Hepatocyte (in vitro differentiated cells): Measurements from ENCODE around the gene EMC1. TPM values are rescaled to one million over a fixed set of nuclear protein-coding genes. Genes with fewer than 3 reads are reported as not detected.
"Not testable (repeated sequence)": the region's sequence is repeated elsewhere in the genome, so short reads cannot be mapped to it uniquely, and the experiment has no call there.

ENCODE experiments used
- DNase-seq: peaks from one replicate; pipeline ENCODE4 v3.0.0-alpha.2; 2016; ENCODE audit warnings: low spot score
- H2AFZ ChIP-seq: fragments of 200-600 bp; sonication (generic); 2 replicates; pipeline ENCODE4 v1.6.0; 2016; ENCODE audit warnings: antibody characterized with exemption, mild to moderate bottlenecking
- H3K27ac ChIP-seq: fragments of 200-600 bp; sonication (generic); 2 replicates; pipeline ENCODE4 v1.5.1; 2016; ENCODE audit warnings: mild to moderate bottlenecking
- H3K27me3 ChIP-seq: fragments of 200-600 bp; sonication (generic); 2 replicates; pipeline ENCODE4 v1.6.1; 2016
- H3K36me3 ChIP-seq: fragments of 200-600 bp; sonication (generic); replicated peaks from 2 replicates; pipeline ENCODE4 v1.5.1; 2016; ENCODE audit warnings: low read depth; ENCODE audit not compliant: insufficient read depth
- H3K4me1 ChIP-seq: fragments of 200-600 bp; sonication (generic); 2 replicates; pipeline ENCODE4 v1.5.1; 2016; ENCODE audit warnings: mild to moderate bottlenecking, moderate library complexity; ENCODE audit not compliant: insufficient read depth
- H3K4me2 ChIP-seq: fragments of 200-600 bp; sonication (generic); 2 replicates; pipeline ENCODE4 v1.6.0; 2016
- H3K4me3 ChIP-seq: fragments of 200-600 bp; sonication (generic); 2 replicates; pipeline ENCODE4 v1.5.1; 2016; ENCODE audit warnings: mild to moderate bottlenecking
- H3K79me2 ChIP-seq: fragments of 200-600 bp; sonication (generic); 2 replicates; pipeline ENCODE4 v1.6.0; 2017; ENCODE audit warnings: mild to moderate bottlenecking
- H3K9me2 ChIP-seq: fragments of 200-600 bp; sonication (generic); replicated peaks from 2 replicates; pipeline ENCODE4 v1.6.0; 2017; ENCODE audit warnings: mild to moderate bottlenecking; ENCODE audit not compliant: insufficient read depth
- H3K9me3 ChIP-seq: fragments of 200-600 bp; sonication (generic); 2 replicates; pipeline ENCODE4 v1.5.1; 2016; ENCODE audit warnings: low read depth, mild to moderate bottlenecking
- H4K20me1 ChIP-seq: fragments of 200-600 bp; sonication (generic); 2 replicates; pipeline ENCODE4 v1.6.0; 2016; ENCODE audit warnings: mild to moderate bottlenecking; ENCODE audit not compliant: insufficient read depth, poor library complexity, severe bottlenecking
- CTCF ChIP-seq: fragments of 200-600 bp; sonication (generic); IDR thresholded peaks from 2 replicates; pipeline ENCODE4 v1.5.1; 2016; ENCODE audit warnings: antibody characterized with exemption, mild to moderate bottlenecking; ENCODE audit not compliant: poor library complexity
- EZH2 ChIP-seq: fragments of 200-600 bp; sonication (generic); IDR thresholded peaks from 2 replicates; pipeline ENCODE4 v1.6.1; 2016; ENCODE audit warnings: antibody characterized with exemption, mild to moderate bottlenecking, borderline replicate concordance
- EZH2phosphoT487 ChIP-seq: fragments of 200-600 bp; sonication (generic); IDR thresholded peaks from one replicate; pipeline ENCODE4 v1.6.1; 2018; ENCODE audit warnings: antibody characterized with exemption, mild to moderate bottlenecking, low read depth, moderate library complexity; ENCODE audit not compliant: unreplicated experiment, severe bottlenecking
- WGBS: methylation state at CpG from one replicate; pipeline ENCODE4 v1.1.6; 2016; ENCODE audit warnings: low lambda C conversion rate; ENCODE audit errors: missing lambda C conversion rate; 5-methylcytosine and 5-hydroxymethylcytosine counted together
- polyA plus RNA-seq: library from polyadenylated mRNA; unstranded; fragments of >200 nt; fragmentation: Nextera tagmentation; extraction: Ambion mirVana; gene quantifications from 2 replicates; pipeline ENCODE4 v1.2.1, GENCODE V29; 2016
- total RNA-seq: library from RNA; depleted of rRNA; stranded (reverse); fragments of >200 nt; gene quantifications from 2 replicates; pipeline ENCODE4 v1.2.3, GENCODE V29; 2014

Gene EMC1
- total and polyA plus RNA-seq, 2 experiments from 2014 or later = 33.2 to 35.8 TPM

GRCh38 chr1:19258353-19258752, 7.0 kb upstream of the EMC1 start:
- no peaks in the 10 kb centered on the region for H3K27me3 ChIP-seq
- peaks cover 18% of the 10 kb centered on the region for H3K79me2 ChIP-seq
- H3K27ac ChIP-seq = no peak overlapping the region
- no peak overlapping the region for H3K4me3 ChIP-seq
- H3K9me3 ChIP-seq = no peaks in the 10 kb centered on the region
- no peaks in the 10 kb centered on the region for H4K20me1 ChIP-seq
- H3K4me1 ChIP-seq = no peaks in the 10 kb centered on the region
- no peaks in the 10 kb centered on the region for H3K9me2 ChIP-seq
- TF ChIP-seq EZH2phosphoT487 (no peak), CTCF (no peak), EZH2 (no peak)
- no peak overlapping the region for H2AFZ ChIP-seq
- H3K36me3 ChIP-seq = no peaks in the 10 kb centered on the region
- no peak for DNase-seq
- 97% methylated on average over 10 of the region's 10 CpGs for WGBS
- H3K4me2 ChIP-seq = no peak overlapping the region

- WGBS = 87% methylated on average over 15 of the region's 15 CpGs
- Histone ChIP-seq H2AFZ (no peak overlapping the region), H3K4me2 (no peak overlapping the region), H3K79me2 (peaks cover 28% of the 10 kb centered on the region), H3K27ac (no peak overlapping the region), H3K27me3 (no peaks in the 10 kb centered on the region), H3K9me2 (no peaks in the 10 kb centered on the region), H4K20me1 (no peaks in the 10 kb centered on the region), H3K36me3 (no peaks in the 10 kb centered on the region), H3K4me3 (no peak overlapping the region), H3K9me3 (no peaks in the 10 kb centered on the region), H3K4me1 (peaks cover 9% of the 10 kb centered on the region)
- TF ChIP-seq EZH2 (no peak), EZH2phosphoT487 (no peak), CTCF (no peak)
- no peak for DNase-seq
Observed at GRCh38 chr1:19257178-19257914, 6.0 kb upstream of the EMC1 start.

DNA sequence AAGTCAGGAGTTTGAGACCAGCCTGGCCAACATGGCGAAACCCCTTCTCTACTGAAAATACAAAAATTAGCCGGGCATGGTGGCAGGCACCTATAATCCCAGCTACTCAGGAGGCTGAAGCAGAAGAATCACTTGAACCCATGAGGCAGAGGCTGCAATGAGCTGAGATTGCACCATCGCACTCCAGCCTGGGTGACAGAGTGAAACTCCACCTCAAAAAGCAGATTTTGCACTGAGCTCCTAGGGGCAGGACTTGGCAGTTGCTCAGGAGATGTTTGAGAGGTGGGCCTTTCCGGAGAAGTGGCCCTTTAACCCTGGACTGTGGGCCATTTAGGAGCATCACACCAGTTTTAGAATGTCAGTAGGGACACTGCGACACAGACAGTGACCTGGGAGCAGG, 5.0 kb upstream of the EMC1 start:
- Histone ChIP-seq H3K79me2 (peaks cover 34% of the 10 kb centered on the region), H3K4me1 (peaks cover 11% of the 10 kb centered on the region)
- H3K27ac ChIP-seq, H3K4me2 ChIP-seq, H3K4me3 ChIP-seq, H4K20me1 ChIP-seq, H3K9me3 ChIP-seq, H2AFZ ChIP-seq, DNase-seq, H3K9me2 ChIP-seq, H3K27me3 ChIP-seq, H3K36me3 ChIP-seq: not testable (repeated sequence)
- 98% methylated on average over 5 of the region's 5 CpGs for WGBS

DNA sequence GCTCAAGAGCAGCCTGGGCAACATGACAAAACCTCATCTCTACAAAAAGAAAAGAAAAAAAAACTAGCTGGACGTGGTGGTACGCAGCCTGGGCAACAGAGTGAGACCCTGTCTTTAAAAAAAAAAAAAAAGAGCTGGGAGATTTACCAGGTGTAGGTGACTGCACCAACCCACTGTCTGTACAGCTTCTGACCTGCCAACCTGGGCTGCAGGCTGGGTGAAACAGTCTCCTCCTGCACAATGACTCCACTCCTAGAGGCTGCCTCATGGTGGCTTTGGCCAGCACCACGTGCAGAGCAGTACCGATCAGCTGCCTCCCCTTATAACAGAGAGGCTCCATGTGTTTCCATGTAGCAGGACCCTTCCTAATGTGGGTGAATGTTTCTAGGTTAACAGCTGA, 4.0 kb upstream of the EMC1 start:
- Histone ChIP-seq H3K4me2 (no peak overlapping the region), H3K4me1 (peaks cover 16% of the 10 kb centered on the region), H3K79me2 (peaks cover 44% of the 10 kb centered on the region), H3K36me3 (no peaks in the 10 kb centered on the region), H3K4me3 (no peak overlapping the region), H3K9me3 (no peaks in the 10 kb centered on the region), H4K20me1 (no peaks in the 10 kb centered on the region), H3K9me2 (no peaks in the 10 kb centered on the region), H3K27me3 (no peaks in the 10 kb centered on the region), H2AFZ (no peak overlapping the region), H3K27ac (no peak overlapping the region)
- no peak for DNase-seq
- TF ChIP-seq EZH2phosphoT487 (no peak), CTCF (no peak), EZH2 (no peak)
- 93% methylated on average over 4 of the region's 4 CpGs for WGBS
